Activated T-helper 1 cell treated with anti-CD3 and anti-CD28 coated beads, Interleukin-12 subunit alpha, Interleukin-12 subunit beta, Interleukin-2, Interleukin-4 antibody, amounts not matched to agents 30 ng/mL and 10 ng/mL and 1 ng/mL, durations not matched to agents 14 hours and 24 hours and 36 hours (primary cell): ENCODE data around the gene EPM2A. TPM values are rescaled to one million over a fixed set of nuclear protein-coding genes. Genes with fewer than 3 reads are reported as not detected.
A peak's percentile ranks its signal among the peaks of the same experiment; 100 is the strongest.

Source experiments
- DNase-seq: peaks from one replicate; pipeline ENCODE4 v3.0.0; 2021; ENCODE audit warnings: low spot score
- H3K27ac Mint-ChIP-seq: one replicate; pipeline ENCODE4 v1.8.0; 2021; ENCODE audit warnings: mild to moderate bottlenecking, mixed read lengths
- H3K27me3 Mint-ChIP-seq: one replicate; pipeline ENCODE4 v1.8.0; 2022; ENCODE audit warnings: mild to moderate bottlenecking, moderate library complexity, mixed read lengths; ENCODE audit not compliant: insufficient read depth
- H3K36me3 Mint-ChIP-seq: one replicate; pipeline ENCODE4 v1.8.0; 2021; ENCODE audit warnings: low read depth, mixed read lengths
- H3K4me1 Mint-ChIP-seq: one replicate; pipeline ENCODE4 v1.8.0; 2021; ENCODE audit warnings: low read depth, mixed read lengths
- H3K4me3 Mint-ChIP-seq: one replicate; pipeline ENCODE4 v1.8.0; 2021; ENCODE audit warnings: mild to moderate bottlenecking, moderate library complexity, mixed read lengths
- H3K9me3 Mint-ChIP-seq: one replicate; pipeline ENCODE4 v1.8.0; 2021; ENCODE audit warnings: mixed read lengths
- intact Hi-C: fragments of 100-400 bp; cut with micrococcal nuclease; formaldehyde crosslinking; loops from one replicate; pipeline ENCODE4 v1.15.1; 2024
- total RNA-seq: library from RNA; stranded (reverse); gene quantifications from 2 replicates; pipeline ENCODE4 v1.2.3, GENCODE V29; 2022

Gene EPM2A
- total RNA-seq, 1 donor from 2014 or later = 6.5 TPM

GRCh38 chr6:145648149-145648548 lies 87.2 kb downstream of the EPM2A start:
- no peaks in the 10 kb centered on the region for H3K27me3 Mint-ChIP-seq
- H3K27ac Mint-ChIP-seq = no peak overlapping the region
- H3K36me3 Mint-ChIP-seq = no peaks in the 10 kb centered on the region
- intact Hi-C loops = no loop called here
- no peak for DNase-seq
- no peak overlapping the region for H3K4me3 Mint-ChIP-seq
- H3K9me3 Mint-ChIP-seq = no peaks in the 10 kb centered on the region
- no peaks in the 10 kb centered on the region for H3K4me1 Mint-ChIP-seq

GRCh38 chr6:145647602-145648001 lies 87.7 kb downstream of the EPM2A start:
- Mint-ChIP-seq H3K4me3 (no peak overlapping the region), H3K4me1 (no peaks in the 10 kb centered on the region), H3K27ac (no peak overlapping the region), H3K36me3 (no peaks in the 10 kb centered on the region), H3K27me3 (no peaks in the 10 kb centered on the region), H3K9me3 (no peaks in the 10 kb centered on the region)
- intact Hi-C loops = no loop called here
- DNase-seq = no peak

GRCh38 chr6:145643760-145644159 lies 91.6 kb downstream of the EPM2A start:
- intact Hi-C loops = no loop called here
- no peaks in the 10 kb centered on the region for H3K36me3 Mint-ChIP-seq
- no peak for DNase-seq
- H3K4me3 Mint-ChIP-seq = no peak overlapping the region
- no peaks in the 10 kb centered on the region for H3K27me3 Mint-ChIP-seq
- H3K27ac Mint-ChIP-seq = no peak overlapping the region
- H3K9me3 Mint-ChIP-seq = no peaks in the 10 kb centered on the region
- H3K4me1 Mint-ChIP-seq = no peaks in the 10 kb centered on the region

GRCh38 chr6:145633981-145634627 lies 101.2 kb downstream of the EPM2A start:
- DNase-seq = peak; percentile 52
- H3K27me3 Mint-ChIP-seq = peaks cover 5% of the 10 kb centered on the region
- H3K4me1 Mint-ChIP-seq = peaks cover 9% of the 10 kb centered on the region
- H3K27ac Mint-ChIP-seq = no peak overlapping the region
- intact Hi-C loops = loop anchor here (2.0 to 5.0 kb wide), 4 partner anchors 255 to 1522 kb away; no protein-coding TSS in a partner anchor
- no peak overlapping the region for H3K4me3 Mint-ChIP-seq
- H3K36me3 Mint-ChIP-seq = no peaks in the 10 kb centered on the region
- H3K9me3 Mint-ChIP-seq = no peaks in the 10 kb centered on the region

GRCh38 chr6:145632971-145633370 lies 102.3 kb downstream of the EPM2A start:
- H3K4me3 Mint-ChIP-seq = no peak overlapping the region

GRCh38 chr6:145631374-145631773 lies 103.9 kb downstream of the EPM2A start:
- H3K4me3 Mint-ChIP-seq = no peak overlapping the region
- intact Hi-C loops = loop anchor here (5.0 kb wide), 2 partner anchors 1149 to 1519 kb away; no protein-coding TSS in a partner anchor
- H3K4me1 Mint-ChIP-seq = peaks cover 9% of the 10 kb centered on the region
- H3K9me3 Mint-ChIP-seq = no peaks in the 10 kb centered on the region
- H3K27me3 Mint-ChIP-seq = peaks cover 5% of the 10 kb centered on the region
- H3K36me3 Mint-ChIP-seq = no peaks in the 10 kb centered on the region
- no peak overlapping the region for H3K27ac Mint-ChIP-seq
- no peak for DNase-seq

More at GRCh38 chr6:145632971-145633370, 102.3 kb downstream of the EPM2A start:
- intact Hi-C loops = loop anchor here (5.0 kb wide), 2 partner anchors 1151 to 1521 kb away; no protein-coding TSS in a partner anchor
- Mint-ChIP-seq H3K27me3 (peaks cover 5% of the 10 kb centered on the region), H3K27ac (no peak overlapping the region), H3K36me3 (no peaks in the 10 kb centered on the region), H3K4me1 (peaks cover 9% of the 10 kb centered on the region), H3K9me3 (no peaks in the 10 kb centered on the region)
- no peak for DNase-seq

GRCh38 chr6:145630598-145630997 lies 104.7 kb downstream of the EPM2A start:
- Mint-ChIP-seq H3K4me3 (no peak overlapping the region), H3K27me3 (peaks cover 5% of the 10 kb centered on the region), H3K9me3 (no peaks in the 10 kb centered on the region), H3K36me3 (no peaks in the 10 kb centered on the region), H3K27ac (no peak overlapping the region), H3K4me1 (peaks cover 9% of the 10 kb centered on the region)
- no peak for DNase-seq
- intact Hi-C loops = loop anchor here (5.0 kb wide), 2 partner anchors 1148 to 1518 kb away; no protein-coding TSS in a partner anchor

- H3K4me3 Mint-ChIP-seq = no peak overlapping the region
- no peak overlapping the region for H3K27ac Mint-ChIP-seq
- no peak for DNase-seq
- intact Hi-C loops = no loop called here
- H3K9me3 Mint-ChIP-seq = no peaks in the 10 kb centered on the region
- H3K4me1 Mint-ChIP-seq = peaks cover 8% of the 10 kb centered on the region
- no peaks in the 10 kb centered on the region for H3K36me3 Mint-ChIP-seq
- peaks cover 5% of the 10 kb centered on the region for H3K27me3 Mint-ChIP-seq
Observed at GRCh38 chr6:145629478-145629877, 105.8 kb downstream of the EPM2A start.

- no peaks in the 10 kb centered on the region for H3K27me3 Mint-ChIP-seq
- intact Hi-C loops = no loop called here
- H3K36me3 Mint-ChIP-seq = no peaks in the 10 kb centered on the region
- H3K4me3 Mint-ChIP-seq = no peak overlapping the region
- H3K4me1 Mint-ChIP-seq = no peaks in the 10 kb centered on the region
- no peaks in the 10 kb centered on the region for H3K9me3 Mint-ChIP-seq
- no peak for DNase-seq
- no peak overlapping the region for H3K27ac Mint-ChIP-seq
Observed at GRCh38 chr6:145627451-145627850, 107.9 kb downstream of the EPM2A start.

GRCh38 chr6:145626857-145627256 lies 108.5 kb downstream of the EPM2A start:
- H3K4me1 Mint-ChIP-seq = no peaks in the 10 kb centered on the region
- no peak overlapping the region for H3K4me3 Mint-ChIP-seq

GRCh38 chr6:145623231-145623630 lies 112.1 kb downstream of the EPM2A start:
- no peak for DNase-seq
- Mint-ChIP-seq H3K4me1 (no peaks in the 10 kb centered on the region), H3K27me3 (no peaks in the 10 kb centered on the region), H3K4me3 (no peak overlapping the region), H3K36me3 (no peaks in the 10 kb centered on the region), H3K27ac (no peak overlapping the region), H3K9me3 (peaks cover 12% of the 10 kb centered on the region)
- intact Hi-C loops = no loop called here

More at GRCh38 chr6:145626857-145627256, 108.5 kb downstream of the EPM2A start:
- intact Hi-C loops = no loop called here
- no peak for DNase-seq
- H3K9me3 Mint-ChIP-seq = no peaks in the 10 kb centered on the region
- no peaks in the 10 kb centered on the region for H3K27me3 Mint-ChIP-seq
- no peaks in the 10 kb centered on the region for H3K36me3 Mint-ChIP-seq
- no peak overlapping the region for H3K27ac Mint-ChIP-seq

GRCh38 chr6:145621776-145622175 lies 113.5 kb downstream of the EPM2A start:
- H3K27me3 Mint-ChIP-seq = no peaks in the 10 kb centered on the region
- H3K27ac Mint-ChIP-seq = no peak overlapping the region
- H3K9me3 Mint-ChIP-seq = peaks cover 15% of the 10 kb centered on the region
- H3K36me3 Mint-ChIP-seq = no peaks in the 10 kb centered on the region
- no peak overlapping the region for H3K4me3 Mint-ChIP-seq
- no peak for DNase-seq
- H3K4me1 Mint-ChIP-seq = no peaks in the 10 kb centered on the region
- intact Hi-C loops = no loop called here

- H3K27me3 Mint-ChIP-seq = no peaks in the 10 kb centered on the region
- H3K9me3 Mint-ChIP-seq = peaks cover 15% of the 10 kb centered on the region
- no peak overlapping the region for H3K4me3 Mint-ChIP-seq
- no peaks in the 10 kb centered on the region for H3K36me3 Mint-ChIP-seq
- intact Hi-C loops = no loop called here
- DNase-seq = no peak
- H3K4me1 Mint-ChIP-seq = no peaks in the 10 kb centered on the region
- H3K27ac Mint-ChIP-seq = no peak overlapping the region
Observed at GRCh38 chr6:145620088-145620487, 115.2 kb downstream of the EPM2A start.
